ENCODE results near the gene ZNF32. TPM values are rescaled to one million over a fixed set of nuclear protein-coding genes. Genes with fewer than 3 reads are reported as not detected.

Gene ZNF32
- total RNA-seq, 1 donor: 13.5 TPM

DNA sequence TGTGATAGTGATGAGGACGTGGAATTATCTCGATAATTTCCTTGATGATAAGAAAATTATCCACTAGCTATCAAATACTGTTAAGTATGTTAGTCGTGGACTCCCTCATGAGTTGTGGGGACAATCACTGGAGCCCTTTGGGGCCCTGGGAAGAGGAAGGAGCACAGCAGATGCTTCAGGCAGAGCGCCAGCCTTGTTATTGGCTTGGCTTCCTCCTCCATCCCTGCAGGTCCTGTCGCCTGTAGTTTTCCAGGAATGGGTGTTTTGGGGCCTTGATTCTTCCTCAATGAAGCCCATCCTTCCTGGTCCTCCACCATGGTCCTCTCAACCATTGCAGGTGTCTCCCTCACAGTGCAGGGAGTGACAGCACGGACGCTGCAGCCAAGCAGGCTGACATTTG lies 32.5 kb upstream of the ZNF32 start:
- no peak for DNase-seq (ENCODE audit: low read depth in 2 of 3, low spot score in 2 of 3)

DNA sequence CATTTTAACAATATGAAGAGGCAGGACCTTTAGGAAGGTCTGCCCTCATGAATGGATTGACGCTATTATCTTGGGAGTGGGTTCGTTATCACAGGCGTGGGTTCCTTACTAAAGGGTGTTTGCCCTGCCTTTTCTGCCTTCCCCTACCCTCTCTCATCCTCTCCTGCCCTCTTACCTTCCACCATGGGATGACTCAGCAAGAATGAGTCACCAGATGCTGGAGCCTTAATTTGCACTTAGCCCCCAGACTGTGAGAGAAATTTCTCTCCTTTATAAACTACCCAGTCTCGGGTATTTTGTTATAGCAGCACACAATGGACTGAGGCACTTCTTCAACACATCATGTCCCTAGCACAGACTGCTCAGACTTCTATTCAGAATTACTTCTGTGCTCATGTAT lies 31.4 kb upstream of the ZNF32 start:
- DNase-seq (ENCODE audit: low read depth in 2 of 3, low spot score in 2 of 3): peak in 2 of 3 donors; percentile 45 to 59

DNA sequence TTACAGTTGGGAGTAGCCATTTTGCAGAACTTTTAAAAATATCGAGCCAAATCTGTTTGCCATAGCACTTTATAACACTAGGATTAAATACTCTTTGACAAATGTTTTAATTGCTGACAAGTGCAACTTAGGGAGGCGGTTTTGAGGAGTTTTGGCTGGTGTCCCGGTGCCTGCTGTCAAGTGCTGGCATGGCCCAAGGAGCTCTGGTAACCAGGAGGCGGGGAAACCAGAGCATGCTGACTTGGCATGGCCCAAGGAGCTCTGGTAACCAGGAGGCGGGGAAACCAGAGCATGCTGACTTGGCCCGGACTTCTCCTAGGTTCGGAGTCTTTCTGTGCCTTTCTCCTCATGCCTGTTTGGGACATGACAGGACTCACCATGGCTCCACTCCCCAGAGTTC lies 30.8 kb upstream of the ZNF32 start:
- no peak for DNase-seq (ENCODE audit: low read depth in 2 of 3, low spot score in 2 of 3)

DNA sequence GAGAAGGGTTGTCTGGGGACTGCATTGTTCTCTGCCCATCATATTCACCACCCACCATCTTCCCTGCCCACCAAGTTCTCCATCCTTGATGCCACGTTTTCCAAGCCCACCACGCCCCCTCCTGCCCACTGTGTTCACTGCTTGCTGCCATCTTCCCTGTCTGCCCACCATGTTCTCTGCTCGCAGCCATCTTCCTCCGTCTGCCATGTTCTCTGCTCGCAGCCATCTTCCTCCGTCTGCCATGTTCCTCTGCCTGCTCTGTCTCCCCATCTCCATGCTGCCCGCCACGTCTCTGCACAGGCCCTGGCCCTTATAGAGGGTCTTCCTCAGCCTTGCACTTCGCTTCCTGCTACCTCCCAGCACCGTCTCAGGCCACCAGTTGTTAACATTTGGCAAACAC lies 30.0 kb upstream of the ZNF32 start:
- DNase-seq (ENCODE audit: low read depth in 2 of 3, low spot score in 2 of 3): no peak

DNA sequence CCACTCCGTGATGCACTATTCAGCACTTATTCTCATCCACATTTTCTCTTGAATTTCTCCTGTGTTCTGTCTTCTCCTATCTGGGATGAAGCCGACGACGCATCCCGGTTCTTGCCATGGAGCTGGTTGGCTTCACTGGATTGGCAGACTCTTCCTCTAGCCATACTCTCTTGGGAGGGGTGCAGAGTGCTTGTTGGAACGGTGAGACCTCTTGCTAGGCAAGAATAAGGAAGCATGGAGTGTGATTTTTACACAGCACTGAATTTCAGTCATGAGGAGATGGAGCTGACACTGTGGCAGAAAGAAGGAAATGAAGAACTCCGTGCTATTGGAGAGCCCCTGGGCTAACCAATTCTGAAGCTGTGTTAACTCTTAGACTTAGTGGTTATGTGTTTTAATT lies 28.2 kb upstream of the ZNF32 start:
- no peak for DNase-seq (ENCODE audit: low read depth in 2 of 3, low spot score in 2 of 3)

DNA sequence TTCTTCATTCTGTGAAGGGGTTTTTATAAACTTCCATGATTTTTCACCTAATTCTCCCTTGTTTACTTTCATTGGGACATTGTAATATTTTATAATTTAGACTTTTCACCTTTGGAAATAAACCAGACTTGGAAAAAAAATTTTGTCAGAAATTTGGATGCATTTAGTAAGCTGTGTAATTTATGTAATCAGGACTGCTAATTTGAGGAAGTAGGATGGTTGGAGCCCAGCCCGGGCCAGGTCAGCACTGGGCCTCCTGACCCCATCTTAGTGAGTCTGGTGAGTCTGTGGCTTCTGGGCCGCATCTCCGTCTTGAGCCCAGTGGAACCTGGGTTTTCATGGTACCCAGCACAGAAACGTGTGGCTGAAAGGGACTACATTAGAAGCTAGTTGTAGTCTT lies 27.6 kb upstream of the ZNF32 start:
- no peak for DNase-seq (ENCODE audit: low read depth in 2 of 3, low spot score in 2 of 3)

DNA sequence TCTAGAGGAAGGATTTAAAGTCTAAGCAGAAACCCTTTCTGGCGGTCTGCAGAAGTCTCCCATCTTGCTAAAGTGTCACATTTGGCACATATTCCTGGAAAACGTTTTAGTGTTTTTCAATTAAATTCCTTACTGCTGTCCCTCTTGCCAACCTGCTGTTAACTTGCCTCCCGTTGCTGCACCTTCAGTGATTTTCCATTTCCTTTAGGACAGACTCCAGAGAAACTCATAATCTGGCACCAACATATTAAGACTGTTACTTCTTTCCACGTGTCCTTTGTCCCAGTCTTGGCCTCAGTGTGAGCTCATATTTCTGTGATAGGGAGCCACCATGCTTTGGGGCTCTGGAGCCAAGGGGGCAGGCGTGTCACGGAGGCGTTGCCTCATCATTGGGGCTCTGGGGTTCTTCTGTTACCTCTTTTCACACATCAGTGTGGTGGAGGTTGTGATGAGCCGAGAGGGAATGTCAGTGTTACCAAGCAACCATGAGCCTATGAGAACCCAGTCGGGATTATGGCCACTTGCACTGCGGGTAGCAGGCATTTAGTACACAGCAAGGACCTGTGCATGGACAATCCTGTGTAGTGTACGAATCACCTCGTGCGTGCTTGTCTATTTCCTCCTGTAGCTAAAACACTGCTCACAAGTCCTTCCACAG lies 26.0 kb upstream of the ZNF32 start:
- no peak for DNase-seq (ENCODE audit: low read depth in 2 of 3, low spot score in 2 of 3)

DNA sequence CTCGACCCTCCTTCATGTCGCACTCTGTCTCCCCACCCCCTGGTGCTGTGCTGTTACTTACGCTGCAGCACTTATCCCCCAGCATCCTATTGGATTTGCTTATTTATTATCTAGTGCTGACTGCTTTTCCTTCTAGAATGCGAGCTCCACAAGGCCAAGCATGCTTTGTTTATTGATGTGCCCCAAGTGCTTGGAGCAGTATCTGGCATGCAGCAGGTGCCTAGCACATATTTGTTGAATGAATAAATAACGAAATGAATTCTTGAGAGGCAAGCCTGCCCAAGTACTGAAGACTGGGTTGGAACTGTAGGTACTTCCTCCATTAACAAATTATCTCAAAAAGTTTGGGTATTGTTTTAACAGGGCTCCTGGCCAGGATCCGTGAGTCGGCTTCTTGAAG lies 24.8 kb upstream of the ZNF32 start:
- DNase-seq (ENCODE audit: low read depth in 2 of 3, low spot score in 2 of 3): no peak

DNA sequence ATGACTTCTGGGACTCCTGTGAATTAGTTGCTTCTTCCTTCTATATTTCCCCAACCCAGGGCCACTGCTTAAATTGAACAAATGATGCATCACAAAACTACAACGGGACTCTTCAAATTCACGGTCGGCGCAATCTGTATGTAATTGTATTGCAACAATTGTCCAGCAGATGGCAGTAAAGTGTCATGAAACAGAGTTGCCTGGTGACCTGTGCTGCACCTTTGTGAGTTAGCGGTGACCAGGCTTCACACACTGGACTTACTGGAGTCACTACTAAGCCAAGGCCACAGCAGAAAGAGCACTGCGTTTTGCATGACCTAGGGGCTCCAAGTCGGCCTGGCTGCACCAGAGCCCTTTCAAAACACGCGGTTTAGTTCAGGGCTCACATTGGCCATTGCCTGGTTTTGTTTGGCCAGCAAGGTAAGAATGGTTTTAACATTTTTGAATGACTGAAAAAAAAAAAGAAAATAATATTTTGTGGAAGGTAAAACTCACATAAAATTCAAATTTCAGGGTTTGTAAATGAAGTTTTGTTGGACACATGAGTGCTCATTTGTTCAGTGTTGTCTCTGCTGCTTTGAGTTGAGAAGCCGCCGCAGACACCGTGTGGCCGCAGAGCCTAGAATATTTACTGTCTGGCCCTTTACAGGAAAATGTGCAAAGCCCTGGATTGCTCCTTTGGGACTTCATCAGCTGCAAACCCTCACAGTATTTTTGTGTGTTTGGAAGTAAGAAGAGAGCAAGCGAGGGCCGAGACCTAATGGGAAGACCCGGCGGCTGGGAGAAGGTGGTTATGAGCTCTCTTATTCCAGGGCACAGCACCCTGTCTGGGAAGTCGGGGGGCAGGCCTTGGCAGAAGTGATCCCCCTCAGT lies 23.2 kb upstream of the ZNF32 start:
- peak in 2 of 3 donors; percentile 46 to 76 for DNase-seq (ENCODE audit: low read depth in 2 of 3, low spot score in 2 of 3)

DNA sequence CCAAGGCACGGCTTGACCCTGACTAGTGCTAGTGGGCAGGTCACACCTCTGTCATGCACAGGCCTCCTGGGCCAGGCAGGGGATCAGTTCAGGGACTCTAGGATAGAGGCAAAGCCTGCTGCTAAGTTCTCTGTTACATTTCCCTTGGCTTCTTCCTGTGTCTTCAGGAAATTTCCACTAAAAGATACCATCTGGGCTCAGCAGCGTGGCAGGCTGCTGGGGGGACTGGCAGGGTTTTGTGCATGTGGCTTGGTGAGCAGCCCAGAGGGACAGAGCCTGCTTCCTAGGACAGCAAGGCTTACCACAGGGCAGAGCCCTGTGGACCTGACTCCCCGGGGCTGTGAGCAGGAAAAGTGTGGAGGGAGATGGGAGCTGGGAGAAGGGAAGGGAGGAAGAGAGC lies 20.7 kb upstream of the ZNF32 start:
- no peak for DNase-seq (ENCODE audit: low read depth in 2 of 3, low spot score in 2 of 3)

DNA sequence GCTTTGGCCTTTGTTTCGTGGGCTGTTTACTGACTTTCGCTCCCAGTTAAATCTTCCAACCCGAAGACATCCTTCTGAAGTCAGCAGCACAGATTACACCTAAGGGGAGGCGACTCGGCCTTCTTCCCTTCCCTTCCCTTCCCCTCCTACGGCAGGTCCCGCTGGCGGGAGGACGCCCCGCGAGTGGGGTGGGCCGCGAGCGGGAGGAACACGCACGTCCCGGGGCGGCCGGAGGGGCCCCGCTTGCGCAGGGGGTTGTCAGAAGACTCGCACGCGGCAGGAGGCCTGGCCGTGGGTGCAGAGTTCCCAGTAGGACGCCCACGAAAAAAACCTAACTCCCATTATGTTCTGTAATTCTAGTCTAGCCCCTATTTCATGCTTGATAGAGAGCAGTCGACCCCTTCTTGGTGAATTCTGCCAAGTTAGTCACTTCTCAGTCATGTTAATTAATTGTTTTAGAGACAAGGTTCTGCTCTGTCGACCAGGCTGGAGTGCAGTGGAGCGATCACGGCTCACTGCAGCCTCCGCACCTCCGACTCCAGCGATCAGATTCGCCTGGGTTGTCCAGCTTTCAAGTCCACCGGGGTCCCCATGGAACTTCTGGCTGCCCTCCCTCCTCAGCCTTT lies 19.2 kb upstream of the ZNF32 start:
- no peak for DNase-seq (ENCODE audit: low read depth in 2 of 3, low spot score in 2 of 3)

DNA sequence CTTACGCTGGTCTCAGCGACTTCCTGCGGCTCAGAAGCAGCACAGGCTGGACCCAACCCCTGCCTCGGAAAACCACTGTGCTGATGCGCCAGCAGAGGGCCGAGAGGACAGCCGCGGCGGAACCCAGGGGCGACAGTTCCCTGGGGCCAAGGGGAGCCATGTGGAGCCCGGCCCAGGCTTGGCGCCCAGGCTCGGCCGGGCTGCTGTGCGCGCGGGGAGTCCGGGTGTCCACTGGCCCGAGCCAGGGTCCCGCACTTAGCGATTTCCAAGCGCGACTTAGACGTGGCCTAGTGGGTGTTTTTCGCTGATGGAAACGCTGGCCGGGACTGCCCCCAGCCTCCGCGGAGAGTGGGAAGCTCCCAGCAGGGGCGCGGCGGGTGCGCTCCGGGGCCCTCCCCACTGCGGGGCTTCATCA lies 18.6 kb upstream of the ZNF32 start:
- DNase-seq (ENCODE audit: low read depth in 2 of 3, low spot score in 2 of 3): peak in 1 of 3 donors; percentile 42

DNA sequence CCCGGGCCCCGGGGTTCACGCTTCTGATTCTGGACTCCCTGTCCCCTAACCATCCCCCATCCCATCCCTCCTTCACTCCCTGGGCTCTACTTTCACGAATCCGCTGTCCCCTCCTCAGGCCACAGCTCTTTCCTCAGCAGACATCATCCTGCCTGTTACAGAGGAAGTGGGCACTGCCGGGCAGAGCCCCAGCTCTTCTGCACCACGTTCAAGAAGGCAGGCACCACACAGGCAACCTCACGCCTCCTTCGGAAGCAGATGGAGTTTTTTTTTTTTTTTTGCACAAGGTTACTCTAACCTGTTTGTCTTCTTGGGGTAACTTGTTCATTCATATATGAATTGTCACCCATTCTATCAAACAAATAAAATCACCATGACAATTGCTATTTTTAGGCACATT lies 17.9 kb upstream of the ZNF32 start:
- DNase-seq (ENCODE audit: low read depth in 2 of 3, low spot score in 2 of 3): peak in 2 of 3 donors; percentile 67 to 88

DNA sequence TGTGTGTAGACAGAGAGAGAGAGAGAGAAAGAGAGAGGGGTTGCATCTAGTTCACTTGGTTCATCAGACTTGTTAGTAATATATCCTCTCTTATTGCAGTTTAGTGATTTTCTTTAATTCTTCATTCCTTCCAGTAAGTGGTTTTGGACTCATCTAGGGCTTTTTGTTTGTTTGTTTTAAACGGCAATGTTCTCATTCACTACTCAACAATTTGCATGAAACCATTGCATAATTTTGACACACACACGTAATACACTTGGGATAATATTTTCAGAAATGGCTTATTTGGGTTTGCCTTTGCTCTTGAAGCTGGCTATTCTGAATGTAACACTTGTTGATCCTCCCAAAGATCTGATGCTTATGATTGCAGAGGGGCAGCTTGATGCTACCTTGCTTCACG lies 16.4 kb upstream of the ZNF32 start:
- no peak for DNase-seq (ENCODE audit: low read depth in 2 of 3, low spot score in 2 of 3)

DNA sequence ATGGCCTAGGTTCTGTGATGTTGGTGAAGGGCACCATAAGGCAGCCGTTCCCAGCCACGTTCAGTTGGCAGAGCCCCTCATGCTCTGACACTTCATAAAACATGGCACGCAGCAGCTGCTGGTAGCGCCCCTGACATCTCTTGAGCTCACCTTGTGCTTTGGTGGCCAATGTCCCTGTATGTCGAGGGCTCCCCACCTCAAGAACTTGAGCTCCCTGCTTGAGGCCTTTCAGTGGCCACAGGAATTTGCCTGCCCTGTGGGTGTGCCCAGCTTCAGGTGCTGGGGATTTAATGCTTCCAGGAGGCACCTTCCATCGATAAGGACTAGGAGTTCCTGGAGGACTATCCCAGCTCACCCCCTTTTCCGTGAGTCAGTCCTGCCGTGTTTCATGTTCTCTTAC lies 9.5 kb upstream of the ZNF32 start:
- DNase-seq (ENCODE audit: low read depth in 2 of 3, low spot score in 2 of 3): no peak

DNA sequence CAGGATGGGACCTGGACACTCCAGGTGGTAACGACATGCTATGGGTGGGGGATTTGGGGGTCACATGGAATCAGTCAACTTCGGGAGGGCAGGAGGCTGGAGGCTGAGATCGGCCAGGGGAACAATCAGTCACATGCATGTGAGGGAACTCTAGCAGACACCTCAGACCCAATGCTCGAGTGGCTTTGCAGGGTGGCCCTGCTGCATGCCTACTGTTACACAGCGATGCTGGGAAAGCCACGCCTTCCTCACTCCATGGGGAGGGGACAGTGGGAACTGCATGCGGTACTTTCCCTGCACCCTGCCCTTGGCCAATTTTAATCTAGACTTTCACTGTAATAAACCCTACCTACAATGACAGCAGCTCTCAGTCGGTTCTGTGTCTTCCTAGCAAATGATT lies 6.6 kb upstream of the ZNF32 start:
- no peak for DNase-seq (ENCODE audit: low read depth in 2 of 3, low spot score in 2 of 3)

DNA sequence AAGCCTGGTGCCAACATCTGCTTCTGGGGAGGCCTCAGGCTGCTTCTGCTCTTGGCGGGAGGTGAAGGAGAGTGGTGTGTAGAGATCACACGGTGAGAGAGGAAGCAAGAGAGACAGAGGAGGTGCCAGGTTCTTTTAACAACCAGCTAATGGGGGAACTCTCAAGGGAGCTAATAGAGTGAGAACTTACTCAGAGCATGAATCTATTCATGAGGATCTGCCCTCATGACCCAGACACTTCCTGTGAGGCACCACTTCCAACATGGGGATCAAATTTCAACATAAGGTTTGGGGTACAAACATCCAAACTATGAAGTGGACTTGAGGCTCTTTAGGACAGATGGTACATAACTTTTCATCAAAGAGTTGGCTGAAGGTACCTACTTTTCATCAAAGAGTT lies 5.1 kb upstream of the ZNF32 start:
- no peak for DNase-seq (ENCODE audit: low read depth in 2 of 3, low spot score in 2 of 3)

DNA sequence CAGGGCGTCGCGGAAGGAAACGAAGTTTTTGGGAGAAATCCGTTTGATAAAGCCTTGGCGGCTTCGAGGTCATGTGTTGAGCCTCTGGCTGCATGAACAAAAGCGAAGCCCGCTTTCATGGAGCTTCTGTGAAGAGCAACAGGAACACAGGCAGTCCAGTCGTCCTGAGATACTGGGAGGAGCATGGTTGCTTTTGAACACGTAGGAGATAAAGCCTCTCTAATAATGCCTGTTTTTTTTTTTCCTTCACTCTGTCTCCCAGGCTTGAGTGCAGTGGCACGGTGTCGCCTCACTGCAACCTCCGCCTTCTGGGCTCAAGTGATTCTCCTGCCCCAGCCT lies 473 bp upstream of the ZNF32 start:
- DNase-seq (ENCODE audit: low read depth in 2 of 3, low spot score in 2 of 3): no peak

DNA sequence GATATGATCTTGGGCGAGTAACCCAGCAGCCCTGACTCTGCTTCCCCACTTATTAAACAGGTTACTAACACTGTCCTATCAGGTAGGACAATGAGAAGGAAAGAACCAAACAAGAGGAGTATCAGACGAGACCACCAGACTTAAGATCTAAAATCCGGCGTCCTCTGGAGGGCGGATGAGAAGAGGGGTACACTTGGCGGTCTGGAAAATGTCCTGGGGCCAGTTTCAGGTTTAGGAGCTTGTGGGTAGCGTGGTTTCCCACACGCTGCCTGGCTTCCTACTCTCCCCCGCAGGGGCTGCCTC lies 635 bp downstream of the ZNF32 start:
- DNase-seq (ENCODE audit: low read depth in 2 of 3, low spot score in 2 of 3): no peak

DNA sequence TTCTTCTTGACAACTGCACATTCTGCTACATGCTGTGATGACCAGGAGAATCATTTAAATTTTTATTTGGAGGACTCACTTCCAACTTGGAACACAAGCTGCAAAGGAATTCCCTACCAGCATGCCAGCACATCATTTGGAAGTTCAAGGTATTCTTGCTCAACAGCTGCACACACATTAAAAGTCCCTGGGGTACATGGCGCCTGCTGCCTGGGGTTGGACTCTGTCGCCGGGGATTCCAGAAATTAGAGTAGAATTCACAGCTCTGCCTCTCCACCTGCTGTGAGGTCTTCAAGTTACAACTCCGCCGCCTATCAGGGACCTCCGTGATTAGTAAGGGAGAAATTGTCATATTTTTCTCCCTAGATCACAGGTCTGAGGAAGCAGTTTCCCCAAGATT lies 1.1 kb downstream of the ZNF32 start:
- no peak for DNase-seq (ENCODE audit: low read depth in 2 of 3, low spot score in 2 of 3)

DNA sequence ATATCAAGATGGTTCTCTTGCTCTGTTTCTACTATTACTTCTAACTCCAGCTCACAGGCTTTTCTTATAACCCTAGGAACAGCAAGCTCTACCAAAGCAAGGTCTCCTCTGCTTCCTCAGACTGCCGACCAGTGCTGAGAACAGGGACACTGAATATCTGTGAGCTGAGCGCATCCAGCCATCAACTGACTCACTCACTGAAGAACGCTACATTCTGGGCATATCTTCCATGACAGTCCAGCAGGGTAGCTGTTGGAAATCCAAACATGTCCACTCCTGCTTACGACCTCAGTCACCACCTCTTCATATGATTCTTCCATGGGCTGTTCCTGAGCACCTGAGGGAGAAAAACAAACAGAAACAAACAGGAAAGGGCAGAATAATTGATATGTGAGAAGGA lies 2.8 kb downstream of the ZNF32 start:
- no peak for DNase-seq (ENCODE audit: low read depth in 2 of 3, low spot score in 2 of 3)

DNA sequence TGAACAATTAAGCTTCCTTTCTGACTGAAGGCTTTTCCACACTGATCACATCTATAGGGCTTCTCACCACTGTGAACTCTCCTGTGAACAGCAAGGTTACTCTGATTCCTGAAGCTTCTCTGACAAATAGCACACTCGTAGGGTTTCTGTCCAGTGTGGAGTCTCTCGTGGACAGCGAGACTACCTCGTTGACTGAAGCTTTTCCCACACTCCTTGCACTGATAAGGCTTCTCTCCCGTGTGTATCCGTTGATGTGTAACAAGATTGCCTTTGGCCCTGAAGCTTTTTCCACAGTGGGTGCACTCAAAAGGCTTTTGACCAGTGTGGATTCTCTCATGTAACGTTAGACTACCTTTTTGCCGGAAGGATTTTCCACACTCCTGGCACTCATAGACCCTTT lies 4.4 kb downstream of the ZNF32 start:
- peak in 1 of 3 donors; percentile 21 for DNase-seq (ENCODE audit: low read depth in 2 of 3, low spot score in 2 of 3)

All from hematopoietic multipotent progenitor cell (in vitro differentiated cells).